LNCaP clone FGC (cell line): ENCODE results near the gene KIAA0930.
"Not testable (repeated sequence)": the region's sequence is repeated elsewhere in the genome, so short reads cannot be mapped to it uniquely, and the experiment has no call there.

Experiments used
- DNase-seq: peaks from one replicate; pipeline ENCODE4 v3.0.0-alpha.2; 2011; ENCODE audit warnings: low read depth
- H3K4me3 ChIP-seq: 2 replicates; pipeline ENCODE4 v1.5.1; 2011; ENCODE audit warnings: mild to moderate bottlenecking, low read depth, low read length, control low read depth
- TF ChIP-seq, protein P1 (sequence below): IDR thresholded peaks from 2 replicates; pipeline ENCODE4 v1.5.1; 2012; ENCODE audit warnings: mild to moderate bottlenecking; ENCODE audit not compliant: control insufficient read depth, insufficient read depth; ENCODE audit errors: extremely low read depth

The KIAA0930 gene

DNA sequence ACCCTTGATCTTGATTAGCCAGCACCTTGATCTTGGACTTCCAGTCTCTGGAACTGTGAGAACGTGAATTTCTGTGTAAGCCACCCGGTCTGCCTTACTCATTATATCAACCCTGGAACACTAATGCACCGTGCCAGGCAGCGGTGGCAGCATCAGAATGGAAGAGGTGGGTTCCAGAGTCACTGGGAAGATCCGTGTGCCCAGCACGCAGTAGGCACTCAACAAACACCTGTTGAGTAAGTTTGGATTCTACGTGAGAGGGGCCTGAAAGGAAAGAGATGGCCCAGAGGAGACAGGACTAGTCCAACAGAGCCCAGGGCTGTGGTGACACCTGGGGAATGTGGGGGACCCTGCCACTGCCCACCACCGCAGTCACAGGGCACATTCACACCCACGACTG, 37.4 kb upstream of the KIAA0930 start:
- H3K4me3 ChIP-seq, result no peak overlapping the region
- TF ChIP-seq, protein P1, sequence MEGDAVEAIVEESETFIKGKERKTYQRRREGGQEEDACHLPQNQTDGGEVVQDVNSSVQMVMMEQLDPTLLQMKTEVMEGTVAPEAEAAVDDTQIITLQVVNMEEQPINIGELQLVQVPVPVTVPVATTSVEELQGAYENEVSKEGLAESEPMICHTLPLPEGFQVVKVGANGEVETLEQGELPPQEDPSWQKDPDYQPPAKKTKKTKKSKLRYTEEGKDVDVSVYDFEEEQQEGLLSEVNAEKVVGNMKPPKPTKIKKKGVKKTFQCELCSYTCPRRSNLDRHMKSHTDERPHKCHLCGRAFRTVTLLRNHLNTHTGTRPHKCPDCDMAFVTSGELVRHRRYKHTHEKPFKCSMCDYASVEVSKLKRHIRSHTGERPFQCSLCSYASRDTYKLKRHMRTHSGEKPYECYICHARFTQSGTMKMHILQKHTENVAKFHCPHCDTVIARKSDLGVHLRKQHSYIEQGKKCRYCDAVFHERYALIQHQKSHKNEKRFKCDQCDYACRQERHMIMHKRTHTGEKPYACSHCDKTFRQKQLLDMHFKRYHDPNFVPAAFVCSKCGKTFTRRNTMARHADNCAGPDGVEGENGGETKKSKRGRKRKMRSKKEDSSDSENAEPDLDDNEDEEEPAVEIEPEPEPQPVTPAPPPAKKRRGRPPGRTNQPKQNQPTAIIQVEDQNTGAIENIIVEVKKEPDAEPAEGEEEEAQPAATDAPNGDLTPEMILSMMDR, result no peak

DNA sequence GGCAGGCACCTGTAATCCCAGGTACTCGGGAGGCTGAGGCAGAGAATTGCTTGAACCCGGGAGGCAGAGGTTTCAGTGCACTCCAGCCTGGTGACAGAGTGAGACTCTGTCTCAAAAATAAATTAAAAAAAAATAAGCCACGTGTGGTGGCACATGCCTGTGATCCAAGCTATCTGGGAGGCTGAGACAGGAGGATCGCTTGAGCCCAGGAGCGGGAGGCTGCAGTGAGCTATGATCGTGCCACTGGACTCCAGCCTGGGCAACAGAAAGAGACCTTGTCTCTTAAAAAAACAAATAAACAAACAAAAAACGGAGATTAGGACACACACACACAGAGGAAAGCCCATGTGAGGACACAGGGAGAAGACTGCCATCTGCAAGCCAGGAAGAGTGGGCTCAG, 37.0 kb upstream of the KIAA0930 start:
- DNase-seq, H3K4me3 ChIP-seq: not testable (repeated sequence)

More for the DNA sequence above, 37.4 kb upstream of the KIAA0930 start:
- no peak for DNase-seq

DNA sequence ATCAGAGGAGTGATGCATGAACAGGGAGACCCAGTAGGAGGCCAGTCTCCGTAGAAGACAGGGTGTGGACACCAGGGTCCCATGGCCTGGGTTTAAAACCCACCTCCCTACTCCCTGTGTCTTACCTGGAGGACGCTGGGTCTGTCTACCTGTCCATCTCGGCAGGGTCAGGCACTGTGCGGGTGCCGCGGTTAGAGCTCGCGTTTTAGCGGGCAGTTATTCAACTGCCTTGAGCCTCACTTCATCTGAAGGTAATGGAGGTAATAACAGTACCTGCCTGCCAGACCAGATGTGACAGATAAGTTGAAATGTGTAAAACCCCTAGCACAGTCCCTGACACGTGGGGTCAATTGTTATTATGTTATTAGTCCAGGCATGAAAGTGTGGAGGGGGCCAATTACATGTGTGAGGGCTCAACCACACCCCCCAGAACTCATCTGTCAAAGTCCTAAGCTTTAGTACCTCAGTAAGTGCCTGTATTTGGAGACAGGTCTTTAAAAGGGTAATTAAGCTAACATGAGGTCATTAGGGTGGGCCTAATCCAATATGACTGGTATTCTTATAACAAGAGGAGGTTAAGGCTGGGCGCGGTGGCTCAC, 35.9 kb upstream of the KIAA0930 start:
- no peak for DNase-seq
- TF ChIP-seq, protein P1, result no peak

DNA sequence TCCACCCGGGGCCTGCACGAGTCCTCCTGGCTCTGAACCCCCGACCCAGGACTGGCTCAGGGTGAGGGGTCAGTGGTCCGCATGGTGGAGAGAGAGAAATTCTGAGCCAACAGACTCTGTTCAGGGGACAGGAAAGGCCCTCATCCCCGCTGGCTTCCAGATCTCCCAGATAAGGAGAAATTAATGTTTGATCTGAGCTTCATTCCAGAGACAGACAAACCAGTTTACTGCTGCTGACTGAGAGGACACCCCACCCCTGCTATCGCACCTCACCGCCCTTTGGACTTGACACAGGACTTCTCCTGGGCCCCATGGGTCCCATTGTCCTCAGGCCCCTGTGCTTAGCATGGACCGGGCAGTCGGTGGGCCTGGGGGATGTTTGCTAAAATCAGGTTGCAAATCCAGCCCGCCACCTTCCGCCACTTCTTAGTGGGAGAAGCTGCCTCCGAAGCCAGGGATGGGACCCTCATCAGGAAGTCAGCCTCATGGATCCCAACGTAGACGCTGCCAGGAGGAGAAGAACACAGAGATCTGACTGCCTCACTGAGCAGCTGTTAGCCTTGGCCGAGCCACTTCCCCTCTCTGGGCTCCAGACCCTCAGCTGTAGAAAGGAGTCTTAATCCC, 32.9 kb upstream of the KIAA0930 start:
- no peak overlapping the region for H3K4me3 ChIP-seq
- TF ChIP-seq, protein P1, result no peak
- DNase-seq, result no peak

More for the DNA sequence above, 35.9 kb upstream of the KIAA0930 start:
- no peak overlapping the region for H3K4me3 ChIP-seq

DNA sequence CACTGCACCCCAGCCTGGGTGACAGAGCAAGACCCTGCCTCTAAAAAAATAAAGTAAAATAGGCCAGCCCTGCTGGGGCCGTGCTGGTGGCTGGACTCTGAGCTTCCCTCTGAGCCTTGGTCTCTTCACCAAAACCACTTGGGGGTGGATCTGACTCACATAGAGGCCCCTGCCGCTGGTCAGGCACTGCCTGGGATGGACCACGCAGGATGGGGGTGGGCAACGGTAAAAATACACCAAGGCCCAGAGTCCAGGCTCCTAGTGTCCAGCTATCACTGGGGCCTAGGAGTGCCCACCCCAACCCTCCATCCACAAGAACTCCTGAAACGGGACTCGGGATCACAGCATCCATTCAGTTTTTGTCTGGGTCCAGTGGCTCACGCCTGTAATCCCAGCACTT, 31.8 kb upstream of the KIAA0930 start:
- DNase-seq, result no peak
- no peak overlapping the region for H3K4me3 ChIP-seq

DNA sequence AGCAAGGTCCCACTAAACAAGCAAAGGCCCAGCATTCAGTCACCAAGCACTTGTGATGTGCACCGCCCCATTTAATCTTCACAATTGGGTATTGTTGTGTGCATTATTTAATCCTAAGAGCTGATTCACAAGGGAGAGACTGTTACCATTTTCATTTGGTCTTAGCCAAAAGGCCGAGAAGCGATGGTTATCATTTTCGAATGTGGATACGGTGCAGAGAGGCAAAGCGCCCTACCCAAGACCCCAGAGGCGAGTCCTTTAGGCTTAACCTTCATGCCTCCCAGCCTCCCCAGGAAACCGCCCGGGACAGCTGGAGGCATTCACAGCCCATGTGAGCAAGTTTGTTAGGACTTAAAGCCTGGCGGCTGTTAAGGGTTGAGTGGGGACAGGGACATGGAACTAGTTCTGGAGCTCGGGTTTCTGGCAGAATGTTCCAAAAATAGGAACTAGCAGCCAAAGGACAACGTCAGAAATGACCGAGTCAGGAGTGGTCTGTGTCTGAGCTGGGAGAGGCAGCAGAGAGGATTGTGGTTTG, 31.0 kb upstream of the KIAA0930 start:
- TF ChIP-seq, protein P1, result no peak
- no peak overlapping the region for H3K4me3 ChIP-seq
- no peak for DNase-seq

More for the DNA sequence above, 31.8 kb upstream of the KIAA0930 start:
- TF ChIP-seq, protein P1, result no peak

DNA sequence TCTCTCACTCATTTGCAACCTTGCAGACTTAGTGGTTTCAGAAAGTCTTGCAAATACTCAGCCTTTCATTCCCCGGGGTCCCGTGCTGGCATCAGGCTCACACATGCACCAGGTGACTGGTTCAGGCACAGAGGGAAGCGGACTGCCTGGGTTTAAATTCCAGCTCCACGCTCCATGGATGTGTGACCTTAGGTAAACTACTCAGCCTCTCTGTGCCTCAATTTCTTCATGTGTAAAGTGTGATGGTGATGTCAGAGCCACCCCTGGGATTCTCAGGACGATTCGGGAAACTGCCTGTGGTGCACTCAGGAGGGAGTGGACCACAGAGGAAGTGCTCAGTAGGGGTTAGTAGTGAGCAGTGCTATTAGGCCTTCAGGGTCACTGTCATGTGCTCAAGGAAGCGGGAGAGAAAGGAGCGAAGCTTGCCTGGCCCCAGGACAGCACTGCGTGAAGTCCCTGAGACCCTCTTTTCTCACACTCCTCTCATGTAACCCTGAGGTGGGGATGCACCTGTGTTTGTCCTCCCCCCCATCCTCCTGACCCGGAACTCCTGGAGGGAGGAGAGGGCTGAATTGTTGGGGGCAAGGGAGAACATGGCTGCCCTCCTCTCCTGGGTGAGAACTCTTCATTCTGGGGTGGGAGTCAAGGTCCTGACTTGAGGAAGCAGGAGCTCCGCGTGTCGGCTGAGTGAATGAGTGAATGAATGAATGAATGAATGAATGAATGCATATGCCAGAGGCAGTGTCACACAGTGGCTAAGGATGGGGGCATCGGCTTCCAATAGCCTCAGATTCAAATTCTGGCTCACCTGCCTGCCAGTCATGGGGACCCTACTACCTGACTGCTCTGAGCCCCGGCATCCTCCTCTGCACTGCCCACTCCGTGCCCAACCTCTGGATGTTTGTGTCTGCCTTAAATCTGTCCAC, 29.7 kb upstream of the KIAA0930 start:
- TF ChIP-seq, protein P1, result no peak
- DNase-seq, result no peak
- no peak overlapping the region for H3K4me3 ChIP-seq
